Mesenchymal stem cell (in vitro differentiated cells and primary cell): ENCODE results near the gene GAL.

Experiments
- DNase-seq: peaks from one replicate; pipeline ENCODE4 v3.0.0-alpha.2; 2013
- H2AFZ ChIP-seq: one replicate; pipeline ENCODE4 v1.6.1; 2013; ENCODE audit warnings: low read depth, mild to moderate bottlenecking, control low read depth, inconsistent platforms, low read length, moderate library complexity
- H2AK5ac ChIP-seq: 2 replicates; pipeline ENCODE4 v1.6.1; 2013; ENCODE audit warnings: low read length, moderate library complexity, mild to moderate bottlenecking, inconsistent platforms; ENCODE audit not compliant: severe bottlenecking
- H2BK120ac ChIP-seq: one replicate; pipeline ENCODE4 v1.6.1; 2013; ENCODE audit warnings: low read depth, mild to moderate bottlenecking, inconsistent platforms, low read length, moderate library complexity
- H2BK12ac ChIP-seq, 2 experiments: one replicate each; pipeline ENCODE4 v1.6.1; 2013; ENCODE audit warnings: inconsistent platforms in 2 of 2, low read length in 2 of 2, mild to moderate bottlenecking in 2 of 2, moderate library complexity in 2 of 2, control low read depth in 1 of 2
- H2BK15ac ChIP-seq: one replicate; pipeline ENCODE4 v1.6.1; 2013; ENCODE audit warnings: mild to moderate bottlenecking, low read depth, inconsistent platforms; ENCODE audit not compliant: poor library complexity, severe bottlenecking
- H2BK5ac ChIP-seq: 2 replicates; pipeline ENCODE4 v1.6.1; 2013; ENCODE audit warnings: low read depth, mild to moderate bottlenecking, low read length, control low read depth, inconsistent platforms; ENCODE audit not compliant: poor library complexity, severe bottlenecking
- H3K14ac ChIP-seq, 2 experiments: one replicate each; pipeline ENCODE4 v1.6.1; 2013; ENCODE audit warnings: inconsistent platforms in 2 of 2, low read length in 2 of 2, control low read depth in 1 of 2, mild to moderate bottlenecking in 1 of 2, moderate library complexity in 1 of 2
- H3K18ac ChIP-seq, 2 experiments: one replicate each; pipeline ENCODE4 v1.6.1; 2013; ENCODE audit warnings: inconsistent platforms in 2 of 2, low read length in 2 of 2, control low read depth in 1 of 2, low read depth in 1 of 2, mild to moderate bottlenecking in 1 of 2
- H3K23ac ChIP-seq, 2 experiments: one replicate each; pipeline ENCODE4 v1.6.1; 2013; ENCODE audit warnings: inconsistent platforms in 2 of 2, low read length in 2 of 2, mild to moderate bottlenecking in 2 of 2, moderate library complexity in 2 of 2, control low read depth in 1 of 2
- H3K27ac ChIP-seq: 2 replicates; pipeline ENCODE4 v1.5.1; 2013; ENCODE audit warnings: mild to moderate bottlenecking, moderate library complexity, low read length, control low read depth, inconsistent platforms; ENCODE audit not compliant: poor library complexity, severe bottlenecking
- H3K27me3 ChIP-seq, 2 experiments: 2 replicates each; pipeline versions ENCODE4 v1.6.1 to v1.7.0; 2013; ENCODE audit warnings: low read length in 2 of 2, mild to moderate bottlenecking in 2 of 2, moderate library complexity in 2 of 2, control low read depth in 1 of 2, inconsistent platforms in 1 of 2; ENCODE audit not compliant: control insufficient read depth in 1 of 2, insufficient read depth in 1 of 2
- H3K36me3 ChIP-seq, 2 experiments: 2 replicates each; pipeline versions ENCODE4 v1.6.1 to v1.7.0; 2013; ENCODE audit warnings: low read length in 2 of 2, control low read depth in 1 of 2, inconsistent platforms in 1 of 2, low read depth in 1 of 2, mild to moderate bottlenecking in 1 of 2; ENCODE audit not compliant: insufficient read depth in 2 of 2, control insufficient read depth in 1 of 2
- H3K4ac ChIP-seq, 2 experiments: one replicate each; pipeline ENCODE4 v1.6.1; 2013; ENCODE audit warnings: inconsistent platforms in 2 of 2, low read length in 2 of 2, mild to moderate bottlenecking in 2 of 2, moderate library complexity in 2 of 2, control low read depth in 1 of 2, low read depth in 1 of 2
- H3K4me1 ChIP-seq: 2 replicates; pipeline ENCODE4 v1.6.1; 2013; ENCODE audit warnings: low read depth, low read length, control low read depth; ENCODE audit not compliant: control insufficient read depth, insufficient read depth
- H3K4me2 ChIP-seq: 2 replicates; pipeline ENCODE4 v1.6.1; 2013; ENCODE audit warnings: low read length, mild to moderate bottlenecking, inconsistent platforms; ENCODE audit not compliant: poor library complexity, severe bottlenecking
- H3K4me3 ChIP-seq, 2 experiments: 2 replicates each; pipeline versions ENCODE4 v1.5.1 to v1.7.0; 2013; ENCODE audit warnings: low read length in 2 of 2, mild to moderate bottlenecking in 2 of 2, control low read depth in 1 of 2, low read depth in 1 of 2; ENCODE audit not compliant: insufficient read depth in 1 of 2
- H3K79me1 ChIP-seq: replicated peaks from 2 replicates; pipeline ENCODE4 v1.6.1; 2013; ENCODE audit warnings: mild to moderate bottlenecking, control low read depth, low read length, inconsistent platforms; ENCODE audit not compliant: poor library complexity, severe bottlenecking
- H3K9ac ChIP-seq: 2 replicates; pipeline ENCODE4 v1.7.0; 2013; ENCODE audit warnings: mild to moderate bottlenecking, low read length, moderate library complexity
- H3K9me3 ChIP-seq: 2 replicates; pipeline ENCODE4 v1.7.0; 2013; ENCODE audit warnings: mild to moderate bottlenecking, low read length; ENCODE audit not compliant: control insufficient read depth
- H4K8ac ChIP-seq: one replicate; pipeline ENCODE4 v1.6.1; 2013; ENCODE audit warnings: inconsistent platforms, mild to moderate bottlenecking, low read length, moderate library complexity
- H4K91ac ChIP-seq: one replicate; pipeline ENCODE4 v1.6.1; 2013; ENCODE audit warnings: mild to moderate bottlenecking, low read length, inconsistent platforms
- WGBS: methylation state at CpG from one replicate; pipeline ENCODE4 v1.1.7; 2013; ENCODE audit warnings: mixed read lengths; 5-methylcytosine and 5-hydroxymethylcytosine counted together

The GAL gene

GRCh38 chr11:68661697-68662603, 22.4 kb upstream of the GAL start:
- H3K27ac ChIP-seq, result no peak overlapping the region
- H4K8ac ChIP-seq, result no peak overlapping the region
- DNase-seq, result no peak
- peaks cover 63 to 82% of the 10 kb centered on the region in 2 experiments for H3K27me3 ChIP-seq
- H2AK5ac ChIP-seq, result no peak overlapping the region
- H3K4me1 ChIP-seq, result peaks cover 7% of the 10 kb centered on the region
- H2BK12ac ChIP-seq, result no peak overlapping the region
- H2AFZ ChIP-seq, result no peak overlapping the region
- WGBS, result 86% methylated on average over 16 of the region's 18 CpGs
- no peak overlapping the region for H2BK5ac ChIP-seq
- no peaks in the 10 kb centered on the region for H3K79me1 ChIP-seq
- no peak overlapping the region for H3K23ac ChIP-seq
- H2BK120ac ChIP-seq, result no peak overlapping the region
- H3K9me3 ChIP-seq, result peaks cover 12% of the 10 kb centered on the region
- H3K36me3 ChIP-seq, result peaks cover 0 to 4% of the 10 kb centered on the region in 2 experiments
- no peak overlapping the region for H3K4ac ChIP-seq
- no peak overlapping the region for H2BK15ac ChIP-seq
- no peak overlapping the region for H3K4me2 ChIP-seq
- H3K9ac ChIP-seq, result no peak overlapping the region
- H3K14ac ChIP-seq, result no peak overlapping the region
- no peak overlapping the region for H3K4me3 ChIP-seq
- H4K91ac ChIP-seq, result no peak overlapping the region
- no peak overlapping the region for H3K18ac ChIP-seq

GRCh38 chr11:68663482-68664010, 20.8 kb upstream of the GAL start:
- peaks cover 7% of the 10 kb centered on the region for H3K4me1 ChIP-seq
- H4K8ac ChIP-seq, result no peak overlapping the region
- no peak overlapping the region for H2BK12ac ChIP-seq
- peak overlapping the region in 1 of 2 experiments; percentile 14 for H3K4me3 ChIP-seq
- no peaks in the 10 kb centered on the region for H3K79me1 ChIP-seq
- no peak overlapping the region for H2BK120ac ChIP-seq
- peaks cover 65 to 79% of the 10 kb centered on the region in 2 experiments for H3K27me3 ChIP-seq
- H2AFZ ChIP-seq, result no peak overlapping the region
- no peak overlapping the region for H2AK5ac ChIP-seq
- H3K27ac ChIP-seq, result no peak overlapping the region
- H2BK5ac ChIP-seq, result no peak overlapping the region
- WGBS, result 93% methylated on average over 14 of the region's 18 CpGs
- peak overlapping the region in 1 of 2 experiments; percentile 53 for H3K14ac ChIP-seq
- H3K36me3 ChIP-seq, result peaks cover 0 to 4% of the 10 kb centered on the region in 2 experiments
- H3K4me2 ChIP-seq, result no peak overlapping the region
- no peak overlapping the region for H2BK15ac ChIP-seq
- no peak overlapping the region for H3K4ac ChIP-seq
- H4K91ac ChIP-seq, result no peak overlapping the region
- no peak overlapping the region for H3K9ac ChIP-seq
- no peak for DNase-seq
- H3K18ac ChIP-seq, result no peak overlapping the region
- peaks cover 12% of the 10 kb centered on the region for H3K9me3 ChIP-seq
- no peak overlapping the region for H3K23ac ChIP-seq

GRCh38 chr11:68664141-68664540, 20.2 kb upstream of the GAL start:
- Histone ChIP-seq H3K23ac (no peak overlapping the region), H3K4ac (no peak overlapping the region), H3K4me1 (peaks cover 4% of the 10 kb centered on the region), H4K8ac (no peak overlapping the region), H2AK5ac (no peak overlapping the region), H2AFZ (no peak overlapping the region), H3K27me3 (peaks cover 66 to 85% of the 10 kb centered on the region in 2 experiments), H2BK12ac (no peak overlapping the region), H2BK5ac (no peak overlapping the region), H3K14ac (no peak overlapping the region), H4K91ac (no peak overlapping the region), H3K4me2 (no peak overlapping the region), H3K18ac (no peak overlapping the region), H3K4me3 (no peak overlapping the region), H3K9me3 (peaks cover 12% of the 10 kb centered on the region), H3K27ac (no peak overlapping the region), H2BK15ac (peak overlapping the region; percentile 37), H3K9ac (no peak overlapping the region), H2BK120ac (no peak overlapping the region), H3K36me3 (peaks cover 0 to 4% of the 10 kb centered on the region in 2 experiments), H3K79me1 (no peaks in the 10 kb centered on the region)
- 90% methylated on average over 8 of the region's 9 CpGs for WGBS
- DNase-seq, result no peak

- Histone ChIP-seq H3K36me3 (peaks cover 0 to 4% of the 10 kb centered on the region in 2 experiments), H2AK5ac (no peak overlapping the region), H3K27me3 (peaks cover 74 to 88% of the 10 kb centered on the region in 2 experiments), H3K4me1 (no peaks in the 10 kb centered on the region), H3K9ac (no peak overlapping the region), H2BK15ac (no peak overlapping the region), H4K91ac (no peak overlapping the region), H3K4ac (no peak overlapping the region), H3K27ac (no peak overlapping the region), H3K18ac (no peak overlapping the region), H3K23ac (no peak overlapping the region), H2BK120ac (no peak overlapping the region), H3K9me3 (peaks cover 12% of the 10 kb centered on the region), H4K8ac (no peak overlapping the region), H3K4me2 (no peak overlapping the region), H2BK5ac (no peak overlapping the region), H3K4me3 (no peak overlapping the region), H2BK12ac (no peak overlapping the region), H3K79me1 (no peaks in the 10 kb centered on the region), H2AFZ (no peak overlapping the region), H3K14ac (no peak overlapping the region)
- DNase-seq, result no peak
- WGBS, result 94% methylated on average over 7 of the region's 7 CpGs
Measured at GRCh38 chr11:68664906-68665305, 19.4 kb upstream of the GAL start.
